Measurements from ENCODE around the gene COQ8A. TPM values are rescaled to one million over a fixed set of nuclear protein-coding genes. Genes with fewer than 3 reads are reported as not detected.

COQ8A gene
- total and polyA plus RNA-seq, 2 experiments from 2014 or later = 25.2 to 37.4 TPM

DNA sequence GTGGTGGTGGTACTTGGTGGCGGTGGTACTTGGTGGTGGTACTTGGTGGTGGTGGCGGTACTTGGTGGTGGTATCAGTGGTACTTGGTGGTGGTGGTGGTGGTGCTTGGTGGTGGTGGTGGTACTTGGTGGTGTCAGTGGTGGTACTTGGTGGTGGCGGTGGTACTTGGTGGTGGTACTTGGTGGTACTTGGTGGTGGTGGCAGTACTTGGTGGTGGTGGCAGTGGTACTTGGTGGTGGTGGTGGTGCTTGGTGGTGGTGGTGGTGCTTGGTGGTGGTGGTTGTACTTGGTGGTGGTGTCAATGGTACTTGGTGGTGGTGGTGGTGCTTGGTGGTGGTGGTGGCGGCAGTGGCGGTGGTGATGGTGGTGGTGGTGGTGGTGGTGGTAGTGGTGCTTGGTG, 20.2 kb downstream of the COQ8A start (continued):
- TF ChIP-seq JUNB (IDR thresholded peaks at IDR 0.05; ENCODE audit: unreplicated experiment) = no peak
- TF ChIP-seq POLR2AphosphoS5 (IDR thresholded peaks at IDR 0.05; ENCODE audit: low read depth) = no peak

DNA sequence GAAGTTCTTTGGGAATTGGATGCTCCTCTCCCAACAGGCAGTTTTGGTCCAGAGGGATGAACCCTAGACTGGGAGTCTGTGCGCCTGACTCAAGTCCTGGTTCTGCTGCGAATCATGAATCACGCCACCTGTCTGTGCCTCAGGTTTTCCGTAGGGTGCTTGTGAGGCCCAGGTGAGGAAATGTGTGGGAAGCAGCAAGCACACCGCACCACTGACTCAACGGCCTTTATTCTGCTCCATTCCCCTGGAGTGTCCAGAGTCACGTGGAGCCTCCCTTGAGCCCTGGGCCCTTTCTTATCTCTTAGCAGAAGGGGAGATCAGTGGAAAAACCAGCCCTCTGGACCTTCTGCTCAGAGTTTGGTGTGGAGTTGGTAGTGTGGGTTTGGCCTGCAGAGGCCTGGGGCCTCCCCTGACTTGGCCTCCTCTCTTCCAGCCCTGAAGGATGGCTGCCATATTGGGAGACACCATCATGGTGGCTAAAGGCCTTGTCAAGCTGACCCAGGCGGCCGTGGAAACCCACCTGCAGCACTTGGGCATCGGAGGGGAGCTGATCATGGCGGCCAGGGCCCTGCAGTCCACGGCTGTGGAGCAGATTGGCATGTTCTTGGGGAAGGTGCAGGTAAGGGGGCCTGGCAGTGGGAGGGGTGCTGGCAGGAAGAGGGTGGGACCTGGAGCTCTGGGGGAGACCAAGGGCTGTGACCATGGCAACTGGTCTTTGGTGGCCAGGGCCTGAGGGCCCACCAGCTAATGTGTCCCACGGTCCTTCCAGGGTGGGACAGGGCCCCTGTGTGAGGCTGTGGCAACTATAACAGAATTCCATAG, 21.1 kb downstream of the COQ8A start:
- H4K20me1 ChIP-seq (replicated peaks; ENCODE audit: insufficient read depth) = no peaks in the 10 kb centered on the region
- H3K79me2 ChIP-seq (replicated peaks; ENCODE audit: insufficient read depth) = peaks cover 12% of the 10 kb centered on the region
- TF ChIP-seq JUNB (IDR thresholded peaks at IDR 0.05; ENCODE audit: unreplicated experiment) (no peak), NANOG (IDR thresholded peaks at IDR 0.05; ENCODE audit: borderline replicate concordance) (no peak), EZH2phosphoT487 (IDR thresholded peaks at IDR 0.05; ENCODE audit: unreplicated experiment) (no peak), POLR2AphosphoS5 (IDR thresholded peaks at IDR 0.05; ENCODE audit: low read depth) (no peak), STAT1 (IDR thresholded peaks at IDR 0.05; ENCODE audit: unreplicated experiment) (no peak)
- no peaks in the 10 kb centered on the region for H3K9me2 ChIP-seq (ENCODE audit: insufficient read depth)
- no peaks in the 10 kb centered on the region for H3K4me1 ChIP-seq (ENCODE audit: insufficient read depth)
- no peak overlapping the region for H3K4me3 Mint-ChIP-seq
- no peaks in the 10 kb centered on the region for H3F3A ChIP-seq (replicated peaks; ENCODE audit: low read depth)
- H3K27me3 ChIP-seq (ENCODE audit: insufficient read depth) = no peaks in the 10 kb centered on the region
- no peak overlapping the region for H2AFZ ChIP-seq
- peaks cover 27% of the 10 kb centered on the region for H3K9me3 Mint-ChIP-seq
- H3K27ac ChIP-seq (ENCODE audit: low read depth) = no peak overlapping the region
- no peak overlapping the region for H3K4me2 ChIP-seq
- H3K27ac Mint-ChIP-seq = no peak overlapping the region
- H3K27me3 Mint-ChIP-seq (ENCODE audit: insufficient read depth, low read depth, poor library complexity) = peaks cover 7% of the 10 kb centered on the region
- H3K36me3 ChIP-seq (ENCODE audit: insufficient read depth) = no peaks in the 10 kb centered on the region
- DNase-seq (ENCODE audit: low spot score) (no peak), ATAC-seq (no peak)
- H3K4me1 Mint-ChIP-seq = peaks cover 3% of the 10 kb centered on the region; the same call in 2 of the 3 replicates
- H3K4me3 ChIP-seq = no peak overlapping the region
- H3K36me3 Mint-ChIP-seq (ENCODE audit: low read depth) = peaks cover 23% of the 10 kb centered on the region

DNA sequence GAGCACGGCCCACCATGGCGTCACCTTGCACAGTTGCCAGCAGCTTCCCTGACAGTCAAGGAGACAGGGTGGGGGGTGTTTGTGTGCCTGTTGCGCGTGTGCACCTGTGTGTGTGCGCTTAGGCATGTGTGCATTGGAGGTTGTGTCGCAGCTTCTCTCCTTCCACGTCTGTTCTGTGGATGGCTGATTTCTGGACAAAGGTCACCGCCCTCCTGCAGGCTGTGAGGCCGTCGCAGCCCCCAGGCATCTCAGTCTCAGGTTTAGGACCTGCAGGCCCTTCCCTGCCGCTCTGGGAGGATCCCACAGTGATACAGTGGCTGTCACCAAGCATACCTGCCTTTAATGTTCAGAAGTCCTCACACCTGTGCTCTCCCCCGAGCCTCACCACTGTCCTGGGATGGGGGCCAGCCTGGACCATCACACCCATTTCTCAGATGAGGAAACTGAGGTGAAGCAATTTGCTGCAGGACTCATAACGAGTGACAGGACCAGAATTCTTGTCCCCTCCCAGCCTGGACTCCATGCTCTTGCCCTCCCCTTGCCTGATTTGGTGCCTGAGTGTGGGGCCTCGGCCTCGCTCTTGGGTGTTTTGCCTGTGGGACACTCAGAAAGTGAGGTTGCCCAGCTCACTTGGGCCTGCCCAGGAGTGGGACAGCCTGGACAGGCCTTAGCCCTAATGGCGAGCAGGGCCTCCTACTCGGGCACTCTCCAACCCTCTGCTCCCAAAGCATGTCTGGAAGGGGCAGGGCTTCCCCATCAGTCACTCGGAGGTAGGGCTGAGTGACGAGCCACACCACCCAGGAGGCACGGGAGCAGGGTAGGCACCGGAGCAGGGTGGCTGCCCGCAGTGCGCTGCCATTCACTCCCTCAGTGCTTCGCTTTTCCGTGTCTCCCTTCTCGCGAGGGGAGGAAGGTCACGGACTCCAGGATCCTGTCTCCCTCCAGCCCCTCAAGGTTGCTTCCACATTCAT, 22.6 kb downstream of the COQ8A start:
- Histone ChIP-seq H3K4me2 (no peak overlapping the region), H3K4me1 (ENCODE audit: insufficient read depth) (no peaks in the 10 kb centered on the region), H3K27ac (ENCODE audit: low read depth) (no peak overlapping the region), H3K36me3 (ENCODE audit: insufficient read depth) (no peaks in the 10 kb centered on the region), H3F3A (replicated peaks; ENCODE audit: low read depth) (no peaks in the 10 kb centered on the region), H2AFZ (no peak overlapping the region), H3K27me3 (ENCODE audit: insufficient read depth) (no peaks in the 10 kb centered on the region), H3K4me3 (no peak overlapping the region), H3K9me2 (ENCODE audit: insufficient read depth) (no peaks in the 10 kb centered on the region), H3K79me2 (replicated peaks; ENCODE audit: insufficient read depth) (peaks cover 12% of the 10 kb centered on the region), H4K20me1 (replicated peaks; ENCODE audit: insufficient read depth) (no peaks in the 10 kb centered on the region)
- Mint-ChIP-seq H3K27me3 (ENCODE audit: insufficient read depth, low read depth, poor library complexity) (peaks cover 5% of the 10 kb centered on the region), H3K27ac (no peak overlapping the region), H3K9me3 (peaks cover 15% of the 10 kb centered on the region), H3K4me3 (no peak overlapping the region), H3K36me3 (ENCODE audit: low read depth) (peaks cover 13% of the 10 kb centered on the region), H3K4me1 (peaks cover 3% of the 10 kb centered on the region; the same call in 2 of the 3 replicates)
- ATAC-seq (no peak), DNase-seq (ENCODE audit: low spot score) (no peak)
- TF ChIP-seq ZNF114 (CRISPR knock-in tag; IDR thresholded peaks at IDR 0.05) (no peak), STAT1 (IDR thresholded peaks at IDR 0.05; ENCODE audit: unreplicated experiment) (no peak), NANOG (IDR thresholded peaks at IDR 0.05; ENCODE audit: borderline replicate concordance) (no peak), CREB1 (CRISPR knock-in tag; IDR thresholded peaks at IDR 0.05; ENCODE audit: low read depth) (no peak), POLR2AphosphoS5 (IDR thresholded peaks at IDR 0.05; ENCODE audit: low read depth) (no peak), EZH2 (IDR thresholded peaks at IDR 0.05; ENCODE audit: low read depth, unreplicated experiment) (no peak)
- TF ChIP-seq, protein P1, sequence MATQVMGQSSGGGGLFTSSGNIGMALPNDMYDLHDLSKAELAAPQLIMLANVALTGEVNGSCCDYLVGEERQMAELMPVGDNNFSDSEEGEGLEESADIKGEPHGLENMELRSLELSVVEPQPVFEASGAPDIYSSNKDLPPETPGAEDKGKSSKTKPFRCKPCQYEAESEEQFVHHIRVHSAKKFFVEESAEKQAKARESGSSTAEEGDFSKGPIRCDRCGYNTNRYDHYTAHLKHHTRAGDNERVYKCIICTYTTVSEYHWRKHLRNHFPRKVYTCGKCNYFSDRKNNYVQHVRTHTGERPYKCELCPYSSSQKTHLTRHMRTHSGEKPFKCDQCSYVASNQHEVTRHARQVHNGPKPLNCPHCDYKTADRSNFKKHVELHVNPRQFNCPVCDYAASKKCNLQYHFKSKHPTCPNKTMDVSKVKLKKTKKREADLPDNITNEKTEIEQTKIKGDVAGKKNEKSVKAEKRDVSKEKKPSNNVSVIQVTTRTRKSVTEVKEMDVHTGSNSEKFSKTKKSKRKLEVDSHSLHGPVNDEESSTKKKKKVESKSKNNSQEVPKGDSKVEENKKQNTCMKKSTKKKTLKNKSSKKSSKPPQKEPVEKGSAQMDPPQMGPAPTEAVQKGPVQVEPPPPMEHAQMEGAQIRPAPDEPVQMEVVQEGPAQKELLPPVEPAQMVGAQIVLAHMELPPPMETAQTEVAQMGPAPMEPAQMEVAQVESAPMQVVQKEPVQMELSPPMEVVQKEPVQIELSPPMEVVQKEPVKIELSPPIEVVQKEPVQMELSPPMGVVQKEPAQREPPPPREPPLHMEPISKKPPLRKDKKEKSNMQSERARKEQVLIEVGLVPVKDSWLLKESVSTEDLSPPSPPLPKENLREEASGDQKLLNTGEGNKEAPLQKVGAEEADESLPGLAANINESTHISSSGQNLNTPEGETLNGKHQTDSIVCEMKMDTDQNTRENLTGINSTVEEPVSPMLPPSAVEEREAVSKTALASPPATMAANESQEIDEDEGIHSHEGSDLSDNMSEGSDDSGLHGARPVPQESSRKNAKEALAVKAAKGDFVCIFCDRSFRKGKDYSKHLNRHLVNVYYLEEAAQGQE (IDR thresholded peaks at IDR 0.05; ENCODE audit: unreplicated experiment) = no peak
- TF ChIP-seq, protein P2, sequence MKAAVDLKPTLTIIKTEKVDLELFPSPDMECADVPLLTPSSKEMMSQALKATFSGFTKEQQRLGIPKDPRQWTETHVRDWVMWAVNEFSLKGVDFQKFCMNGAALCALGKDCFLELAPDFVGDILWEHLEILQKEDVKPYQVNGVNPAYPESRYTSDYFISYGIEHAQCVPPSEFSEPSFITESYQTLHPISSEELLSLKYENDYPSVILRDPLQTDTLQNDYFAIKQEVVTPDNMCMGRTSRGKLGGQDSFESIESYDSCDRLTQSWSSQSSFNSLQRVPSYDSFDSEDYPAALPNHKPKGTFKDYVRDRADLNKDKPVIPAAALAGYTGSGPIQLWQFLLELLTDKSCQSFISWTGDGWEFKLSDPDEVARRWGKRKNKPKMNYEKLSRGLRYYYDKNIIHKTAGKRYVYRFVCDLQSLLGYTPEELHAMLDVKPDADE (IDR thresholded peaks at IDR 0.05) = no peak
